HG03342 (cell line): Measurements from ENCODE around the gene TTC24.
"Not testable (repeated sequence)": the region's sequence is repeated elsewhere in the genome, so short reads cannot be mapped to it uniquely, and the experiment has no call there.

Experiments
- ATAC-seq: cut with Tn5 transposase; IDR thresholded peaks from one replicate; pipeline ENCODE4 v1.9.1; 2021; ENCODE audit warnings: mild to moderate bottlenecking, moderate library complexity; ENCODE audit not compliant: unreplicated experiment

TTC24 gene

GRCh38 chr1:156579472-156579871, at the start of gene TTC24:
Gene TTC24 (plus strand): TSS chr1:156579723. CDS start chr1:156581365, 1,642 bp downstream.
- ATAC-seq, result no peak

DNA sequence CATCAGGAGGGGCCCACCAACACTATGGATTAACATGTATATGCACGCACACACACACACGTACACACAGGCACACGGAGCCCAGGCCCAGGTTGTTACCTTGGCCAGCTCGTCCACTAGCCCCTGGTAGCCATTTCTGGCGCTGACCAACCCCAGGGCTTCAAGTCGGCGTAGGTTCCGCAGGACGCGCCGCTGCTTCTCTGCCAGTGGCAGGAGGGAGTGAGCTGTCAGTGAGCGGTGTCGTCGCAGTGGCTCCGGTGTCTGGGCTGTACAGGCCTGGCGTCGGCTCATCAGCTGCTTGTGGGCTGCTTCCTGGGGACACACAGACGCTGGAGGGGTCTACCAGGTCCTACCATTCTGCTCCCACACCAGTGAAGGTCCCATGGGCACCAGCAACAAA, 49.5 kb upstream of the TTC24 start:
- no peak for ATAC-seq

GRCh38 chr1:156532374-156532773, 47.1 kb upstream of the TTC24 start:
- no peak for ATAC-seq

DNA sequence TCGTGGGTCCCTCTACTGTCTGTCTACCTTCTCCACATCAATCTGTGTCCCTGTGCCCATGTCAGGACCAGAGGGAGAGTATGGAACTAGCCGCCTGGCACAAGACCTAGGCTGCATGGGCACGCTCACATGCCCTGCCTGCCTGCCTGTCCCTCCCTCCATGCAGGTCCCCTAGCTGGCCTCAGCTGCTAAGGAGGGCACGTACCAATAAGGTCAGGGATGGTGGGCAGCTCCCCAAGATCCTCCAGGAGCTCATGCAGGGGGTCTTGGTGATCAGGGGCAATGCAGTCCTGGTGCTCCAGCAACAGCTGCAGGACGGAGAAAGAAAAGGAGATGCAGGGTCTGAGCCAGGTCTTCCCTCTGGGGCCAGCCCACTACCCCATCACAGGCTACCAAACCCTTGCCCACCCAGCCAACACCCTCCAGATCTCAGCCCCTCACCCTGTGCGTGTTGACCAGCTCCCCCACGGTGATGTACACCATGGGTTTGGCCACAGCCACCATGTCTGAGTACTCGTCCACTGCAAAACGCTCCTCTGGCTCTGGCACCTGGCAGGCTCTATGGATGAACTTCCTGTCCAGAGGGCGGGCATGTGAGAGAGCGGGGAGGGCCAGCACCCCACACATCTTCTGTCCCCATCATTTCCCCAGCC, 45.8 kb upstream of the TTC24 start:
- ATAC-seq, result no peak

DNA sequence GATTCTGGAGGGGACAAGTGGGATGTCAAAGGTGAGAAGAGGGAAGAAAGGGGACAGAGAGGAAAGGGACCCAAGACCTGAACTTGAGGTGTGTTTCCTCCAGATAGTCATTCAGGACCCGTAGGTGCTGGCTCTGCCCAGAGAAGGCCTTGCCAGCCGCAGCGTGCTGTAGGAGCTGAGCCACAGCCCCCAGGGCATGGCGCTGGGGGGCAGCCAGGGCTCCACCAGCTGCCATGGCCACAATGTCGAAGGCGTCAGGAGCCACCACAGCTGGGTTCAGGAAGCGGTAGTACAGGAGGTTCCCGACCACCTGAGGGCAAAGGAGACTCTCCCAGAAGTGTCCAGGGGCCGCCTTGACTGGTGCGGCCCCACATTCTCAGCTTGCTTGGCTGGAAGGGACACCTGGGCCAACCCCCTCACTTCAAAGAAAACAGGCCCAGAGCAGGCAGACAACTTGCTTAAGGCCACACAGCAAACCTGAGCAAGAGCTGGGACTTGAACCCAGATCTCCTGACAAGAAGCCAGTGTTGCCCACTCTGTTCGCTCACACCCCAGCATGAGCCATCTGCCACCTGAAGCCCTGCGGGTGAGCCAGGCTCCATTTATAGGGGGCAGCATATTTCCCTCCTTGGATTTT, 45.0 kb upstream of the TTC24 start:
- ATAC-seq, result no peak

GRCh38 chr1:156537027-156537426, 42.5 kb upstream of the TTC24 start:
- no peak for ATAC-seq

GRCh38 chr1:156538711-156539440, 40.6 kb upstream of the TTC24 start:
- ATAC-seq, result no peak

DNA sequence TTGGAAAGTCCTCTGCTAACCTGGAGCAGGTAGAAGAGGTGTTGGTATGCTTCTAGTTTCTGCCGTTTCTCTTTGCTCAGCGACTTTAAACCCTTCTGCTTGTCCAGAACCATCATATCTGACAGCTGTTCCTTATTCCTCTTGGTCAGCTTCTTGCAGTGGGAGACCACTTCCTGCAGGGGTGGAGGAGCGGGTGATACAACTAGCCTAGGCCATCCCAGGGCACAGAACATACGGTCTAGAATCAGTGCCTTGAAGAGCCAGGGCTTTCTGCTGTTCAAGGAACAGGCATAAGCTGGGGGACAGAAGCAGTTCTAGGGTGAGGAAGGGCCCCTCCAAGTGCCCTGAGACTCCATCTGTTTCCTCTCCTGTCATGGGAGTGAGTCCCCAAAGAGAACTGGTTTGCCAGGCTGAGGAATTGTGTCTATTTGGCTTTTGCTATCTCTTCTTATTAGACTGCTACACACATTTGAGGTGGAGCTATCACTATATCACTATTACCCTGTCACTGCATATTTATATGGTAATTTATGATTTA, 39.6 kb upstream of the TTC24 start:
- ATAC-seq, result no peak

DNA sequence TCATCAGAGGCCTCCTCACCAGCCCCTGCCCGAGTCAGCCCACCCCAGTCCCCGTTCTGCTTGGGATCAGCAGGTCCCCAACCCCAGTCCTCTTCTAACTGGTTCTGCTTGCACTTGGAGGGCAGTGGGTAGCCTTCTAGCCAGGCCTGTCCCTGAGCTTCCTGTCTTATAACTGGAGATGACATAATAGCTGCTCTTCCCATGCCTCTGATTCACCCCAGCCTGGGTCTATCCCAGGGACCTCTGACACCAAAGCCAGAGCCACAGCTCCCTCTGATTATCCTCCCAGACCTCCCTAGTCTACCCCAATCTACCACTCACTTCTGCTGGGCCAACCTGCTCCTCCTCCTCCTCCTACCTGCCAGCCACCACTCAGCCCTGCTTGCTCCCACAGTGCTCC, 38.6 kb upstream of the TTC24 start:
- ATAC-seq, result no peak

- no peak for ATAC-seq
Measured at GRCh38 chr1:156543066-156543465, 36.5 kb upstream of the TTC24 start.

- ATAC-seq, result no peak
Measured at GRCh38 chr1:156544592-156545102, 34.9 kb upstream of the TTC24 start.

DNA sequence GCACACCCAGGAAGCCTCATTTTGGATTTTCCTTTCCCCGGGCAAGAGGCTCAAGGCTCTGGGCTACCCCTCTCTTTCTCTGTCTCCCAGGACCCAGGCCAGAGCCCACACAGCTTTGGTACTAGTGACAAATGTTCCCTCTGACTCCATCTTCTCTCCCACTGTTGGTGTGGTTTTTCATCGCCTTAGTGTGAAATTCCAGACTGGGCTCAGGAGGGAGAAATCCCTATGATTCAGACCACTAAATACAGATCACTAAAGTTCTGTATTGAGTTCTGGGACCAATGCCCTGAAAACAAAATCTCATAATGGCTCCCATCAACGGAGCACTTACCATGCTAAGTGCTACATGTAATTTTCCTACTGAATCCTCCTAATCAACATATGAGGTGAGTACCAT, 33.3 kb upstream of the TTC24 start:
- ATAC-seq, result no peak

DNA sequence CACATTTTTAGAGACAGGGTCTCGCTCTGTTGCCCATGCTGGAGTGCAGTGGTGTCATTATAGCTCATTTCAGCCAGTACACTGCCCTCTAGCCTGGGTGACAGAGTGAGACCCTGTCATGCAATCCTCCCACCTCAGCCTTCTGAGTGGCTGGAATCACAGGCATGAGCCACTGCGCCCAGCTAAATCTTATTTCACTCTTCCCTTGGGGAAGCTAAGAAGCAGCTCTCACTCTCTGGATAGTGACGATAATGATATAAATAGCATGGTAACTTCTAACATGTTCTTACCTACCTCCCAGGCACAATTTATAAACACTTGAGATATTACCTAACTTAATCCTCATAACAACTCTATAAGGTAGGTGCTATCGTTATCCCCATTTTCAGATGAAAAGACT, 32.1 kb upstream of the TTC24 start:
- ATAC-seq, result no peak

GRCh38 chr1:156547982-156548381, 31.5 kb upstream of the TTC24 start:
- no peak for ATAC-seq

- no peak for ATAC-seq
Measured at GRCh38 chr1:156549390-156549789, 30.1 kb upstream of the TTC24 start.

- ATAC-seq, result no peak
Measured at GRCh38 chr1:156549831-156550230, 29.7 kb upstream of the TTC24 start.

- no peak for ATAC-seq
Measured at GRCh38 chr1:156550346-156550745, 29.2 kb upstream of the TTC24 start.

DNA sequence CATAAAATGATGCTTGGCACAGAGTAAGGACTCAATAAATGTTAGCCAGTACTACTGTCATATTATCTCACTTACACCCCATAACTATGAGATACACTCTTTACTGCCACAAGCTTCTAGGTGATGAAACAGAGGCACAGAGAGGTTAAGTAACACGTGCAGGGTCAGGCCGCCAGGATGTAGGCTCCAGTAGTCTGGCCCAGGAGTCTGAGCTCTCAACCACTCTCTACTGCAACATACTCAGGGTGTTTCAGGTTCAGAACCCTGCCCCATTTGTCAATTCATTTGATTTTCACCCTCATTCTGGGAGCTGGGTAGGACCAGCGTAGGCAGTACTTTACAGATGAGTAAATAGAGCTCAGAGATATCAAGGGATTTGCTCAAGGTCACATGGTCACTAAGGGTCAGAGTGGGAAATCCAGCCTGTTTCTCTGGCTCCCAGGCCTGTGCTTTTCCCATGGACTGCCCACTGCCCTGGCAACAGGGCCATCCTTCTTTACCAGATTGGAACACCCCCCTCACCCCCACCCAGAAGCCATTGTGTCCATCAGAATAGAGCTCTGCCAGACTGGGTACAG, 28.4 kb upstream of the TTC24 start:
- ATAC-seq, result no peak

DNA sequence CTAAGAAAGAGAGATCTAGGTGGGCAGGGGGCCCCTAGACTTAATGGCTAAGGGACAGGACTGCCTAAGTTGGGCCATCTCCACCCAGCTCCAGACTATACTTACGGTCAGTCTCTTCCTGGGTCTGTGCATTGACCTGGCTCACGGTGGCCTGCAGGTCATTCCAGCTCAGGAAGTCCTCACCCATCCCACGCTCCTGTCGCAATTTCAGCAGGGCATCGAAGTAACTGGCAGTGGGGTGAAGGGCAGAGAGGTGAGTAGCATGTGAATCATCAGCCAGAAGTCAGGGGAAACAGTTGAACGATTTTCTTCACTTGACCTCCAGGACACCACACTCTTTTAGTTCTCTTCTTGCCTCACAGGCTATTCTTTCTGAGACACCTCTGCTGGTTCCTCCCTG, 27.7 kb upstream of the TTC24 start:
- no peak for ATAC-seq

DNA sequence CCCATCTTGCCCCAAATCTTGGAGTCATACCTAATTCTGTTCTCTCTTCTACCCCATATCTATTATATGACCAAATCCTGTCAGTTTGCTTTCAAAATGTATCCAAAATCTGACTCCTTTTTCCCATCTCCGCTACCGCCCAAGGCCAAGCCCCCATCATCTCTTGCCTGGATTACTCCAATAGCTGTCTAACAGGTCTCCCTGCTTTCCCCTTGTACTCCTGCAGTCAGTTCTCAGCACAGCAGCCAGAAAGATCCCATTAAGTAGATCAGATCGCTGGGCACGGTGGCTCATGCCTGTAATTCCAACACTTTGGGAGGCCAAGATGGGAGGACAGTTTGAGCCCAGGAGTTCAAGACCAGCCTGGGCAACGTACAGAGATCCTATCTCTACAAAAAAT, 27.0 kb upstream of the TTC24 start:
- no peak for ATAC-seq

GRCh38 chr1:156552937-156553336, 26.6 kb upstream of the TTC24 start:
- not testable (repeated sequence) for ATAC-seq
